Neural progenitor cell (in vitro differentiated cells): ENCODE results near the gene AMIGO1. TPM values are rescaled to one million over a fixed set of nuclear protein-coding genes. Genes with fewer than 3 reads are reported as not detected.

Experiments used
- DNase-seq: peaks from one replicate; pipeline ENCODE4 v3.0.0-alpha.2; 2016; ENCODE audit warnings: low spot score
- H2AFZ ChIP-seq: fragments of 200-600 bp; sonication (generic); replicated peaks from 2 replicates; pipeline ENCODE4 v1.6.1; 2016; ENCODE audit warnings: antibody characterized with exemption
- H3F3A ChIP-seq: fragments of 200-600 bp; sonication (generic); 2 replicates; pipeline ENCODE4 v1.6.1; 2016; ENCODE audit warnings: antibody characterized with exemption, low read depth
- H3K27ac ChIP-seq: fragments of 200-600 bp; sonication (generic); 2 replicates; pipeline ENCODE4 v1.5.1; 2016; ENCODE audit warnings: mild to moderate bottlenecking
- H3K27me3 ChIP-seq: fragments of 200-600 bp; sonication (generic); 2 replicates; pipeline ENCODE4 v1.6.1; 2016; ENCODE audit warnings: mild to moderate bottlenecking, moderate library complexity
- H3K36me3 ChIP-seq: fragments of 200-600 bp; sonication (generic); 2 replicates; pipeline ENCODE4 v1.5.1; 2016
- H3K4me1 ChIP-seq: fragments of 200-600 bp; sonication (generic); 2 replicates; pipeline ENCODE4 v1.6.1; 2016; ENCODE audit warnings: mixed run types
- H3K4me2 ChIP-seq: fragments of 200-600 bp; sonication (generic); 2 replicates; pipeline ENCODE4 v1.6.1; 2016
- H3K4me3 ChIP-seq: fragments of 200-600 bp; sonication (generic); 2 replicates; pipeline ENCODE4 v1.5.1; 2016
- H3K79me2 ChIP-seq: fragments of 200-600 bp; sonication (generic); 2 replicates; pipeline ENCODE4 v1.6.1; 2016; ENCODE audit warnings: low read depth
- H3K9ac ChIP-seq: fragments of 200-600 bp; sonication (generic); 2 replicates; pipeline ENCODE4 v1.6.1; 2016
- H3K9me3 ChIP-seq: fragments of 200-600 bp; sonication (generic); 2 replicates; pipeline ENCODE4 v1.5.1; 2016; ENCODE audit warnings: low read depth
- H4K20me1 ChIP-seq: fragments of 200-600 bp; sonication (generic); 2 replicates; pipeline ENCODE4 v1.6.1; 2016; ENCODE audit warnings: low read depth
- H3K27ac Mint-ChIP-seq: 3 replicates; pipeline ENCODE4 v1.8.0; 2021; ENCODE audit warnings: mixed read lengths
- H3K27me3 Mint-ChIP-seq: 2 replicates; pipeline ENCODE4 v1.8.0; 2022; ENCODE audit warnings: low read depth, mild to moderate bottlenecking, inconsistent platforms, moderate library complexity, mixed read lengths; ENCODE audit not compliant: insufficient read depth
- H3K36me3 Mint-ChIP-seq: 3 replicates; pipeline ENCODE4 v1.8.0; 2021; ENCODE audit warnings: mixed read lengths
- H3K4me1 Mint-ChIP-seq: 3 replicates; pipeline ENCODE4 v1.8.0; 2021; ENCODE audit warnings: mixed read lengths
- H3K4me3 Mint-ChIP-seq: 3 replicates; pipeline ENCODE4 v1.8.0; 2021; ENCODE audit warnings: mild to moderate bottlenecking, moderate library complexity, mixed read lengths
- H3K9me3 Mint-ChIP-seq: 3 replicates; pipeline ENCODE4 v1.8.0; 2020; ENCODE audit warnings: mixed read lengths
- CTCF ChIP-seq: fragments of 200-600 bp; sonication (generic); IDR thresholded peaks from 2 replicates; pipeline ENCODE4 v1.5.1; 2017; ENCODE audit warnings: antibody characterized with exemption, mild to moderate bottlenecking
- EZH2 ChIP-seq: fragments of 200-600 bp; sonication (generic); IDR thresholded peaks from 2 replicates; pipeline ENCODE4 v1.6.1; 2017; ENCODE audit warnings: antibody characterized with exemption, mild to moderate bottlenecking, moderate library complexity
- EZH2phosphoT487 ChIP-seq: fragments of 200-600 bp; sonication (generic); IDR thresholded peaks from 2 replicates; pipeline ENCODE4 v1.6.1; 2017; ENCODE audit warnings: antibody characterized with exemption
- total RNA-seq: library from RNA; depleted of rRNA; stranded (reverse); fragments of >200 nt; gene quantifications from 2 replicates; pipeline ENCODE4 v1.2.3, GENCODE V29; 2015; ENCODE audit warnings: low replicate concordance

AMIGO1 gene
- total RNA-seq, 1 donor from 2014 or later = 4.5 TPM

GRCh38 chr1:109488201-109488600 is 21.3 kb downstream of the AMIGO1 start:
- Histone ChIP-seq H3K79me2 (peaks cover 5% of the 10 kb centered on the region), H3K4me3 (no peak overlapping the region), H4K20me1 (no peaks in the 10 kb centered on the region), H3K9me3 (no peaks in the 10 kb centered on the region), H2AFZ (no peak overlapping the region), H3K9ac (no peak overlapping the region), H3K27ac (no peak overlapping the region), H3K4me1 (peaks cover 8% of the 10 kb centered on the region), H3F3A (peaks cover 3% of the 10 kb centered on the region), H3K36me3 (no peaks in the 10 kb centered on the region), H3K27me3 (no peaks in the 10 kb centered on the region), H3K4me2 (no peak overlapping the region)
- H3K4me3 Mint-ChIP-seq = no peak overlapping the region
- peaks cover 17% of the 10 kb centered on the region for H3K27me3 Mint-ChIP-seq
- TF ChIP-seq CTCF (no peak), EZH2phosphoT487 (no peak), EZH2 (no peak)
- H3K9me3 Mint-ChIP-seq = no peaks in the 10 kb centered on the region
- peaks cover 6% of the 10 kb centered on the region for H3K36me3 Mint-ChIP-seq
- H3K27ac Mint-ChIP-seq = no peak overlapping the region
- H3K4me1 Mint-ChIP-seq = peaks cover 14% of the 10 kb centered on the region
- DNase-seq = no peak

- Histone ChIP-seq H3K9ac (no peak overlapping the region), H2AFZ (no peak overlapping the region), H3K4me3 (no peak overlapping the region), H3F3A (no peaks in the 10 kb centered on the region), H3K4me2 (no peak overlapping the region), H3K27ac (no peak overlapping the region), H3K4me1 (peaks cover 8% of the 10 kb centered on the region), H3K9me3 (no peaks in the 10 kb centered on the region), H4K20me1 (no peaks in the 10 kb centered on the region), H3K36me3 (no peaks in the 10 kb centered on the region), H3K27me3 (peaks cover 9% of the 10 kb centered on the region), H3K79me2 (peaks cover 5% of the 10 kb centered on the region)
- DNase-seq = no peak
- TF ChIP-seq EZH2phosphoT487 (no peak), CTCF (no peak), EZH2 (no peak)
- H3K4me3 Mint-ChIP-seq = no peak overlapping the region
- peaks cover 20% of the 10 kb centered on the region for H3K4me1 Mint-ChIP-seq
- H3K27ac Mint-ChIP-seq = no peak overlapping the region
- peaks cover 19% of the 10 kb centered on the region for H3K27me3 Mint-ChIP-seq
- H3K9me3 Mint-ChIP-seq = no peaks in the 10 kb centered on the region
- peaks cover 6% of the 10 kb centered on the region for H3K36me3 Mint-ChIP-seq
These were observed 22.3 kb downstream of the AMIGO1 start for GRCh38 chr1:109487261-109487660.

- Histone ChIP-seq H3K36me3 (no peaks in the 10 kb centered on the region), H3F3A (no peaks in the 10 kb centered on the region), H3K4me2 (peak overlapping the region; percentile 99), H3K4me1 (peaks cover 8% of the 10 kb centered on the region), H3K27me3 (peaks cover 31% of the 10 kb centered on the region), H4K20me1 (no peaks in the 10 kb centered on the region), H3K9ac (no peak overlapping the region), H2AFZ (peak overlapping the region; percentile 99), H3K27ac (no peak overlapping the region), H3K4me3 (peak overlapping the region; percentile 89), H3K9me3 (no peaks in the 10 kb centered on the region), H3K79me2 (peaks cover 5% of the 10 kb centered on the region)
- Mint-ChIP-seq H3K36me3 (peaks cover 4% of the 10 kb centered on the region), H3K4me3 (peak overlapping the region; percentile 89), H3K27ac (peak overlapping the region; percentile 96), H3K4me1 (peaks cover 23% of the 10 kb centered on the region), H3K9me3 (no peaks in the 10 kb centered on the region), H3K27me3 (peaks cover 20% of the 10 kb centered on the region)
- no peak for DNase-seq
- TF ChIP-seq CTCF = no peak
- no peak for TF ChIP-seq EZH2
- TF ChIP-seq EZH2phosphoT487 = no peak
These were observed 24.5 kb downstream of the AMIGO1 start for GRCh38 chr1:109485001-109485400.
